Caki2 (cell line): Measurements from ENCODE around the gene IL10RA. TPM values are rescaled to one million over a fixed set of nuclear protein-coding genes. Genes with fewer than 3 reads are reported as not detected.
"Not testable (repeated sequence)": the region's sequence is repeated elsewhere in the genome, so short reads cannot be mapped to it uniquely, and the experiment has no call there.

Source experiments
- DNase-seq: peaks from one replicate; pipeline ENCODE4 v3.0.0-alpha.2; 2015; ENCODE audit warnings: low read depth
- in situ Hi-C: cut with HindIII; loops from 2 replicates; pipeline ENCODE4 v1.10.0; 2016; ENCODE audit warnings: low sequenced_read_pairs, low pct_unique_long_range_greater_than_20kb, mixed read lengths
- total RNA-seq: library from RNA; depleted of rRNA; stranded (reverse); fragments of >200 nt; shearing (Covaris generic); gene quantifications from 2 replicates; pipeline ENCODE4 v1.2.3, GENCODE V29; 2014; ENCODE audit warnings: low replicate concordance; rRNA removed

IL10RA gene
- total RNA-seq: not detected in 2 replicates

- in situ Hi-C loops: no loop called here
- peak; percentile 74 for DNase-seq
Observed at GRCh38 chr11:117985953-117986887, at the start of gene IL10RA. Gene IL10RA (plus strand): TSS chr11:117986394. CDS start chr11:117986468, 74 bp downstream.

DNA sequence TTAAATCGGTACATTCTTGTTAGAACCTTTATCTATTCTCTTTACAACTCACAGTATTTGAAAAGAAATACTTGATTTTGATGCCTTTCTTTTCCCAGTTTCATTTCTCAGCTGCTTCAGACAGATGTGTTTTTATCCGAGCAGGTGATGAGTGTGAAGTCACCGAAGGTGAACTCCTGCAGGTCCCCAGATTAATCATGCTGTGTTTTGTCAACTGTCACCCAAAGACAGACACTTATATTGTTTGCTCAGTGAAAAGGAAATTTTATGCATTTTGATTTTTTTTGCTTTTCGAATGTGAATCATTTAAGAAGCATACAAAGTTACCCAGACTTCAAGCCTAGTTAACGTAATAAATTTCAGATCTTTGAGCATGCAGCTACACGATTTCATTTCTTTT, 49.2 kb upstream of the IL10RA start:
- in situ Hi-C loops: no loop called here
- no peak for DNase-seq

DNA sequence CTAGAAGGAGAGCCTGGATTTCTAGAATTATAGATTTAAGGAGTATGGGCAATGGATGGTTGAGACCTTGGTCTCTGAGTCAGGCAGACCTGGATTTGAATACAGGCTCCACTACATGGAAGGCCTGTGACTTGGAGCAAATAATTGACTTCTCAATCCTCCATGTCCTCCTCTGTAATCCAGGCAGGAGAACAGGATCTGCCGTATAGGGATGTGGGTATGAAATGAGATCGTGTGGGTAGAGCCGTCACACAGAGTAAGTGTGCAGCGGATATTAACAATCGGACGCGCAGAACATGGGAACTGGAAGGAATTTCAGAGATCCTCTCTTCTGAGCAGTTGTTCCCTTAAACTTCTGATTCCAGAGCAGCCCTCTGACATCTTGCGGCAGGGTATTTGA, 45.5 kb upstream of the IL10RA start:
- no peak for DNase-seq
- in situ Hi-C loops: no loop called here

DNA sequence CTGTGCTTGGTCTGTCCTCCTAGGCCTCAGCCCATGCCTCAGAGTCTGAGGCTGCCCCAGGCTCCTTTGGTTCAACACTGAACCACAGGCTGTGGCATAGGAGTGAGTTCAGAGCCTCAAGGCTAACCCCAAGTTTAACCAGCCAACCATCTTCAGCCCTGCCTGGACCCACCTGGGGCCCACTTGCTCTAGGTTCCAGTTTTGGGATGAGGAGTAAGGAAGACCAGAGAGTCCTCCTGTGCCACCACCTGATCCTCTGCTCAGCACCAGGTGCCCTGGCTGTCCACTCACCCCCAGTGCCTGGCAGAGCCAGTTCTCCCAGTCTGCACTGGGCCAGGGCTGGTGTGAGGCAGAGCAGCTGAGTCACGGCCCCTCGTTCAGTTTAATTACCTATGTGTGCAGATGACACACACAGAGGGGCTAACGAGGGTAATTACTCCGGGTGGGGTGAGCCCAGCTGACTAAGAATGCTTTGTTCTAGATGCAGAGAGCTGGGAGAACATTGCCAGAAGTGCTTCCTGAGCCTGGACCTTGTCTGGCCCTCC, 45.0 kb upstream of the IL10RA start:
- no peak for DNase-seq
- in situ Hi-C loops: no loop called here

GRCh38 chr11:117941976-117942654, 44.1 kb upstream of the IL10RA start:
- no peak for DNase-seq
- in situ Hi-C loops: no loop called here

GRCh38 chr11:117944554-117944953, 41.6 kb upstream of the IL10RA start:
- in situ Hi-C loops: no loop called here

GRCh38 chr11:117945047-117945810, 41.0 kb upstream of the IL10RA start:
- in situ Hi-C loops: no loop called here
- no peak for DNase-seq

More at GRCh38 chr11:117944554-117944953, 41.6 kb upstream of the IL10RA start:
- no peak for DNase-seq

DNA sequence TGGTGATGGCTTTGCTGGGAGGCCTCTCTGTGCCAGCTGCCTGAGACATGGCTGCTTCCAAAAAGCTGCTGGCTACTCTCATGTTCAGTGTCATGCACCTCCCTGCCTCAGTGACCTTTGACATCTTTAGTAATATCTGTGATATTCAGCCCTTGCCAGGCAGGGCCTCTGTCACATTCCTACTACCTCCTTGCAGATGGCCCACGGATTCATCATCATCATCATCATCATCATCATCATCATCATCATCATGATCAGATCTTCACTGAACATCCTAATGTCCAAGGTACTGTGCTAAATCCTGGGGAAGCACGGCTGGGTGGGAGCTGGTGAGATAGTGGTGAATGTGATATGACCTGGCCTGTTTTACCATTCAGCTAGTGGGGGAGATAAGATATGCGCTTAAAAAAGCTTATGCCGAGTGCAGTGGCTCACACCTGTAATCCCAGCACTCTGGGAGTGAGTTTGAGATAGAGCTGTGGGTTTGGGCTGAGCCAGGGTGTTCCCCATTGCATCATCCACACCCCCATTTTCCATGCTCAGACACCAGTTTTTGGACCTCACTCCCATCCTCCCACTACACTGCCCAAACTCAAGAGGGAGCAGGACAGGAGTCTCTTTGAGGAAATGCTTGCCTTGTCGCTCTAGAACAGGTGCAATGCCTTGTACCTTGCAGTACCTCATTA, 39.9 kb upstream of the IL10RA start:
- in situ Hi-C loops: no loop called here

DNA sequence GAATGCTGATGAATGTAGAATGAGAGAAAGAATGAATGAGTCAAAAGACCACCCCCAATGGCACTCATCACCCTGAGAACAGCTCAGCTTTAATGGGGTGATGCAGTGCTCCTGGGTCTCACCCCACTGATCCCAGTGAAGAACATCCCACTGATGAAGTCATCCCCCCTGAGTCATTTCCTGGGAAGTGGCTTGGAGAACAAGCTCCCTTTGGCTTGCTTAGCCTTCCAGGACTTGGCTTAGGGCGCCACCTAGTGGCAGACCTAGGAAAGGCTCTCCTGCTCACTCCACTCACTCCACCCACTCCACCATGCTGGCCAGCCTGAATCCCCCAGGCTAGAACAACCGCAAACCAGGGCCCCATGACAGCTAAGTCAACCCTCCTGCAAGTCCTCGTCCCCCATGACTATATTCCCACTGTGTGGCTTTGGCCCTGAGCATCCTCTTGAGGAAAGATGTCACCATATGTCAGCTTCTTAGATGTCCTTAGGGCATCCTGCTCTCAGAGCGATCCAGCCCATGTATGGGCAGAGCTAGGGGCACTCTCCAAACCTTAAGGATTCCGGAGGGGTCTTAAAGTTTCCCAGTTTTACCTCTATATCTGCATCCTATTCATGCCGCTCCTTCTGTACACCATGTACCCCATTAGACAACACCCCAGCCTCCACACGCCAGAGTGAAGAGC, 39.2 kb upstream of the IL10RA start:
- DNase-seq: peak; percentile 76
- in situ Hi-C loops: no loop called here

More for the DNA sequence above, 39.9 kb upstream of the IL10RA start:
- no peak for DNase-seq

GRCh38 chr11:117947751-117948150, 38.4 kb upstream of the IL10RA start:
- in situ Hi-C loops, DNase-seq: not testable (repeated sequence)

GRCh38 chr11:117948466-117948865, 37.7 kb upstream of the IL10RA start:
- in situ Hi-C loops, DNase-seq: not testable (repeated sequence)

DNA sequence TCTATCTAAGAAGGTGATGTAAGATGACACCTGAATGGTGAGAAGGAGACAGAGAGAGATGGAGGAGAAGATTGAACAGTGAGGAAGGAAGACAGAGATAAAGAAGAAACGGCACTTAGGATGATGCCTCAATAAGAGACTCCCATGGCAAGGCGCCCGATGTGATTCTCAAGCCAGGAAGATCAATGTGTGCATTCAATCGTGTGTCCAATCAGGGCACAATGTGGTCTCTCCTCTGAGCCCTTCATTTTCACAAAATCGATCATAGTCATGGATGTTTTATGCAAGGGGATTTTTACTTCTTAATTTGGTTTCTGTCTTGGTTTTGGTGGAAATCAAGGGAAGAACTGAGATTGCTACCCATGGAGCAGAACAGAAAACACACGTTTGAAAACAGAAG, 37.1 kb upstream of the IL10RA start:
- DNase-seq: no peak
- in situ Hi-C loops: no loop called here

DNA sequence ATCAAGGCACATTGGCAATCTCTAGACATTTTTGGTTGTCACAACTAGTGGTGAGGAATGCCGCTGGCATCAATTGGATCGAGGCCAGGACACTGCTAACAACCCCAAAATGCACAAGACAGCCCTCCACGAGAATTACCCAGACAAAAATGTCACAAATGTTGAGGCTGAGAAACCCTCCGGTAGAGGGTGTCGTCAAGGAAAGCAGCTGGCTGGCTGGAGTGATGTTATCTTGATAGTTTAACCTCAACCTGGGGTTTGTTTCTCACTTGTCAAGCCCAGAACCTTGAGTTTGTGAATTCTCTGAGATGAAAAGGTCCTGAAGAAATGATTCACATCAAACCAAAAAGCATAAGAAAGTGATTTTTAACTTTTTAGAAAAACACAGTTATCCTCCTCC, 35.9 kb upstream of the IL10RA start:
- in situ Hi-C loops: no loop called here
- no peak for DNase-seq

- no peak for DNase-seq
- in situ Hi-C loops: no loop called here
Observed at GRCh38 chr11:117950993-117951961, 34.9 kb upstream of the IL10RA start.

DNA sequence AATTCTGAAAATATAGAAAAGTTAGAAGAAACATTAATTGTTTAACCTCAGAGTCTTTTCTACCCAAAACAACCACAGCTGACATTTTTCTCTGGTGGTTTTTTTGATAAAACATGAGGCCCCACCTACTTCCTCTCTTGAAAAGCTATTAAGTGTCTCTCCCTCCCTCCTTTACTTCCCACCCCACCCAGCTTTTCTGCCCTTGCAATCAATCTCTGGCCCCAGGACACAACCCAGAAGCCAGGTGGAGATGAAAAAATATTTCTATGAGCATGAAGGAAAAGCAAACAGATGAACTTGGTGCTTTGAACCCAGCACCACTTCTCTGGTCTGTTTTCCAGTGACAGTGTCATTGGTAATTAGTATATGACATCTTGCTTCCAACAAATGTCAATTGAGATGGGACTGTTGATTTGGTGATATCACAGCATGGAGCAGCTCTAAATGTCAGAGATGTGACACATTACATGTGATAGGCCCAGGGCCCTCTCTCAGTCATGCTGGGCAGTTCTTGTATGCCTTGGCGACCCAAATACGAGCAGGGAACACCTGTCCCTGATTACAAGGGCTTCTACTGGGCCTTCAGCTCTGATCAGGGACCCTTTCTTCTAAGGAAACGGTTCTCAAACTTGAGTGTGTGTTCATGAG, 33.0 kb upstream of the IL10RA start:
- no peak for DNase-seq
- in situ Hi-C loops: no loop called here

DNA sequence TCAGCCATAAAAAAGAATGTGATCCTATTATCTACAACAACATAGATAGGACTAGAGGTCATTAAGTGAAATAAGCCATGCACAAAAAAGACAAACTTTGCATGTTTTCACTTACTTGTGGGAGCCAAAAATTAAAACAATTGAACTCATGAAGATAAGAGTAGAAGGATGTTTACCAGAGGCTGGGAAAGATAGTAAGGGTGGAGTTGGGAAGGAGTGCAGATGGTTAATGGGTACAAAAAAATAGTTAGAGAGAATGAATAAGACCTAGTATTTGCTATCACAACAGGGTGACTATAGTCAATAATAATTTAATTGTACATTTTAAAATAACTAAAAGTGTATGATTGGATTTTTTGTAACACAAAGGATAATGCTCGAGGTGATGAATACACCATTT, 27.2 kb upstream of the IL10RA start:
- in situ Hi-C loops: no loop called here
- no peak for DNase-seq
